Effector memory CD4-positive, alpha-beta T cell (primary cell): ENCODE measurements around the gene SIK3.
A peak's percentile ranks its signal among the peaks of the same experiment; 100 is the strongest.
"Not testable (repeated sequence)": the region's sequence is repeated elsewhere in the genome, so short reads cannot be mapped to it uniquely, and the experiment has no call there.

Source experiments
- DNase-seq, 3 donors: peaks; one replicate each; pipeline ENCODE4 v3.0.0-alpha.2; 2020
- H3K27ac ChIP-seq: 2 replicates; pipeline ENCODE4 v1.7.0; 2013; ENCODE audit warnings: mild to moderate bottlenecking, low read length, moderate library complexity; ENCODE audit not compliant: insufficient read depth, poor library complexity, severe bottlenecking
- H3K27me3 ChIP-seq: replicated peaks from 2 replicates; pipeline ENCODE4 v1.7.0; 2013; ENCODE audit warnings: mild to moderate bottlenecking, low read length; ENCODE audit not compliant: insufficient read depth, control insufficient read depth, poor library complexity, severe bottlenecking
- H3K36me3 ChIP-seq: 2 replicates; pipeline ENCODE4 v1.7.0; 2013; ENCODE audit warnings: mild to moderate bottlenecking, low read length, moderate library complexity; ENCODE audit not compliant: control insufficient read depth, insufficient read depth
- H3K4me1 ChIP-seq: 2 replicates; pipeline ENCODE4 v1.7.0; 2013; ENCODE audit warnings: low read length, mild to moderate bottlenecking; ENCODE audit not compliant: control insufficient read depth, insufficient read depth, poor library complexity, severe bottlenecking
- H3K4me3 ChIP-seq: 2 replicates; pipeline ENCODE4 v1.7.0; 2013; ENCODE audit warnings: low read length, low read depth, mild to moderate bottlenecking; ENCODE audit not compliant: insufficient read depth, poor library complexity, severe bottlenecking
- H3K9me3 ChIP-seq: 2 replicates; pipeline ENCODE4 v1.7.0; 2013; ENCODE audit warnings: mild to moderate bottlenecking, low read length, moderate library complexity; ENCODE audit not compliant: control insufficient read depth

Gene SIK3

GRCh38 chr11:117050121-117050520, 48.1 kb downstream of the SIK3 start:
- not testable (repeated sequence) for H3K4me1 ChIP-seq, H3K27me3 ChIP-seq, H3K4me3 ChIP-seq, DNase-seq, H3K36me3 ChIP-seq, H3K9me3 ChIP-seq, H3K27ac ChIP-seq

GRCh38 chr11:117046627-117047026, 51.6 kb downstream of the SIK3 start:
- DNase-seq, H3K27me3 ChIP-seq, H3K27ac ChIP-seq, H3K9me3 ChIP-seq, H3K4me1 ChIP-seq, H3K4me3 ChIP-seq, H3K36me3 ChIP-seq: not testable (repeated sequence)

GRCh38 chr11:117045956-117046355, 52.3 kb downstream of the SIK3 start:
- no peak for DNase-seq
- Histone ChIP-seq H3K4me3 (no peak overlapping the region), H3K4me1 (no peaks in the 10 kb centered on the region), H3K27me3 (no peaks in the 10 kb centered on the region), H3K36me3 (no peaks in the 10 kb centered on the region), H3K9me3 (no peaks in the 10 kb centered on the region), H3K27ac (no peak overlapping the region)

GRCh38 chr11:117045196-117045595, 53.0 kb downstream of the SIK3 start:
- no peak for DNase-seq
- no peaks in the 10 kb centered on the region for H3K4me1 ChIP-seq
- H3K9me3 ChIP-seq: no peaks in the 10 kb centered on the region
- no peaks in the 10 kb centered on the region for H3K36me3 ChIP-seq
- H3K27ac ChIP-seq: no peak overlapping the region
- no peaks in the 10 kb centered on the region for H3K27me3 ChIP-seq
- H3K4me3 ChIP-seq: no peak overlapping the region

DNA sequence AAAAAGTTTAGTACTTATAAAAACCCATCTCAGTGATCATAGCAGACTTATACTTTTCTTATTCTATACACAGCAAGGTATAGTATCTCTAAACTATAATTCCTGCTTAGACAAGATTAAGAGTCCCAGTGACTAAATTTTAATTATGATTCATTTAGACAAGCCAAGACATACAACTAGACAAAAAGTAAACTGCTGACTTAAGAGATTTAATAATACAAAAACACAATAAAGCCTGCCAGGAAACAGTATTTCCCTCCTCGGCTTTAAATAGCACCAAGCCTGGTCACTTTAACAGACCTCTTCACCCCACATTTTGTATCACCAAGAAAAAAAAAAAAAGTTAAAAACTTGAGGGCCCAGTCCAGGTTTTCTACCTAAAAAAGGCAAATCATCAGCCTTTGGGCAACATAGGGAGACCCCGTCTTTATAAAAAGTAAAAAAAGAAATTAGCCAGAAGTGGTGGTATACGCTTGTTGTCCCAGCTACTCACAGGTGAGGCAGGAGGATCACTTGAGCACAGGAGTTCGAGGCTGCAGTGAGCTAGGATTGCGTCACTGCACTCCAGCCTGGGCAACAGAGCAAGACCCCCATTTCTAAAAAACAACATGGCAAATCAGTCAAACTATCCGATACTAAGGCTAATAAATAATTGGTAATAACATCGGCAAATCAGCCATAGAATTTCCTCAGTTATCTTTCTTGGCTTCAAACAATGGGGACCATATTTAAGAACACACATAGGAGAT, 53.8 kb downstream of the SIK3 start:
- Histone ChIP-seq H3K27me3 (no peaks in the 10 kb centered on the region), H3K4me1 (no peaks in the 10 kb centered on the region), H3K9me3 (no peaks in the 10 kb centered on the region), H3K4me3 (no peak overlapping the region), H3K27ac (no peak overlapping the region), H3K36me3 (no peaks in the 10 kb centered on the region)
- no peak for DNase-seq

DNA sequence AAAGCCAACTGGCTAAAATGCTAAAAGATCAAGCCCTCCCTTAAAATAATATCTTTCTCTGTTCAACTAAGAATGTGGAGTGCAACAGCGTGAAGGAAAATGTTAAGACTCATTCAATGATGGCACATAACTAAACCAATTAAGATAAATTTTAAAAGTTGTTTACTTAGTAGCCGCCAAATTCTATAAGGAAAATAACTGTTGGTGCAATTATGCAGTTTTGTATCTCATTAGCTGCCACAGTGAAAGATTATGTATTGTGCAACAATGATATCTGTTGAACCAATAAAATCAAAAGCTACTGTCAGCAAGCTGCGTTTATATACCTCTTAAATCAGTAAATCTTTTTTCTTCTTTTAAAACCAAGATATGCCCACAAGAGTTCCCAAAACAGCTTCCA, 55.5 kb downstream of the SIK3 start:
- Histone ChIP-seq H3K4me1 (peaks cover 6% of the 10 kb centered on the region), H3K27me3 (no peaks in the 10 kb centered on the region), H3K36me3 (no peaks in the 10 kb centered on the region), H3K27ac (no peak overlapping the region), H3K9me3 (no peaks in the 10 kb centered on the region), H3K4me3 (no peak overlapping the region)
- DNase-seq: no peak

- Histone ChIP-seq H3K4me3 (no peak overlapping the region), H3K9me3 (no peaks in the 10 kb centered on the region), H3K4me1 (peaks cover 13% of the 10 kb centered on the region), H3K36me3 (no peaks in the 10 kb centered on the region), H3K27ac (no peak overlapping the region), H3K27me3 (no peaks in the 10 kb centered on the region)
- no peak for DNase-seq
These were observed 58.3 kb downstream of the SIK3 start for GRCh38 chr11:117039900-117040299.

GRCh38 chr11:117039270-117039669, 59.0 kb downstream of the SIK3 start:
- no peak overlapping the region for H3K27ac ChIP-seq
- H3K36me3 ChIP-seq: no peaks in the 10 kb centered on the region
- peaks cover 13% of the 10 kb centered on the region for H3K4me1 ChIP-seq
- H3K4me3 ChIP-seq: no peak overlapping the region
- no peaks in the 10 kb centered on the region for H3K27me3 ChIP-seq
- no peak for DNase-seq
- no peaks in the 10 kb centered on the region for H3K9me3 ChIP-seq

GRCh38 chr11:117037975-117038350, 60.3 kb downstream of the SIK3 start:
- peak overlapping the region; percentile 9 for H3K27ac ChIP-seq
- no peaks in the 10 kb centered on the region for H3K36me3 ChIP-seq
- no peaks in the 10 kb centered on the region for H3K9me3 ChIP-seq
- no peak overlapping the region for H3K4me3 ChIP-seq
- DNase-seq: no peak
- H3K4me1 ChIP-seq: peaks cover 13% of the 10 kb centered on the region
- no peaks in the 10 kb centered on the region for H3K27me3 ChIP-seq

- Histone ChIP-seq H3K27me3 (no peaks in the 10 kb centered on the region), H3K27ac (no peak overlapping the region), H3K4me1 (peaks cover 13% of the 10 kb centered on the region), H3K9me3 (no peaks in the 10 kb centered on the region), H3K4me3 (no peak overlapping the region), H3K36me3 (no peaks in the 10 kb centered on the region)
- DNase-seq: no peak
These were observed 60.8 kb downstream of the SIK3 start for GRCh38 chr11:117037279-117037974.
